Raji (cell line): Measurements from ENCODE around the gene MAP3K1.

Experiments used
- POLR2A ChIP-seq: IDR thresholded peaks from 2 replicates; pipeline ENCODE4 v1.6.1; 2011; ENCODE audit warnings: low read depth, low read length, control low read depth; ENCODE audit not compliant: insufficient read depth

MAP3K1 gene

GRCh38 chr5:56812110-56812509, 3.2 kb upstream of the MAP3K1 start:
- TF ChIP-seq POLR2A, result no peak

DNA sequence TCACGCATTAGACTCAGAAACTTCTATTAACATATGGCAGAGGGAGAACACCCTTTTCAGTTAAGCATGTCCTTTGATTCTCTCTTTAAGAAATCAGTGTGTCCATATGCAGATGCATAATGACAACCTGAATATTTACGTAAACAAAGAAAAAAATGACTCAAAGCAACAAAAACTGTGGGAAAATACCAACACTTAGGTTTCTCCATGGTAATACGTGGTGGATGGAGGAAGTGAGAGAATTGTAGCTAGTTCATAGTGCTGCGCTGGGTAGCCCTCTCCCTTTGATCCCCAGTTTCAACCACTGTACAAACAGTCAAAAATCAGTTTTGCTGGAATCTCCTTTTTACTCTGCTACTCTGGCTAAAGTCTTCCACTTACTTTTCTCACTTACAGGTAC, 2.0 kb upstream of the MAP3K1 start:
- TF ChIP-seq POLR2A, result no peak

GRCh38 chr5:56814361-56814962, 887 bp upstream of the MAP3K1 start:
- no peak for TF ChIP-seq POLR2A

- TF ChIP-seq POLR2A, result no peak
Observed at GRCh38 chr5:56815658-56816545, 553 bp downstream of the MAP3K1 start.

DNA sequence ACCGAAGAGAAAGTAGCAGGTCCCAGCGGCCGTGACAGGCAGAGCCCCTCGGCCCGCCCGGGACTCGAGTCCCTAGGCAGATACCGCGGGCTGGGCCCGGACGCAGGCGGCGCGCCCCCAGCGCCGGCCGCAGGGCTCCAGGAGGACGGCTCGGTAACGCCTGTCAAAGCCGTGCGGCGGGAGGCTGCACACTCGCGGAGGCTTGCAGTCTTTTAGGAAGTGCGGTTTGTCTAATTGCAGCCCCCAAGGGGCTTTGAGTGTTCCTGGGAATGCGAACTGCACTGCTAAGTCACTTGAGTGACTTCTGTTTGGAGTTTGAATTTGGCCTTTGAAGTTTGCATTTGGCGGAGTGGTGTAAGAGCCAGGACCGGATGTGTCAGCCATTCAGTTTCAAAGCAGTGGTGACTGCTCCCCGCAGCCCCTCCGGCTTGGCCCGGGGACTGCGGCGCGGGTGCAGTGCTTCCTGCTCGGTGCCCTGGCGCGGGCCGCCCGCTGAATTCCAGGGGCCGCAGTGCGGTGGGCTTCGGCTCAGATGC, 1.3 kb downstream of the MAP3K1 start:
- peak; percentile 42; the same call in 1 of the 2 replicates for TF ChIP-seq POLR2A

DNA sequence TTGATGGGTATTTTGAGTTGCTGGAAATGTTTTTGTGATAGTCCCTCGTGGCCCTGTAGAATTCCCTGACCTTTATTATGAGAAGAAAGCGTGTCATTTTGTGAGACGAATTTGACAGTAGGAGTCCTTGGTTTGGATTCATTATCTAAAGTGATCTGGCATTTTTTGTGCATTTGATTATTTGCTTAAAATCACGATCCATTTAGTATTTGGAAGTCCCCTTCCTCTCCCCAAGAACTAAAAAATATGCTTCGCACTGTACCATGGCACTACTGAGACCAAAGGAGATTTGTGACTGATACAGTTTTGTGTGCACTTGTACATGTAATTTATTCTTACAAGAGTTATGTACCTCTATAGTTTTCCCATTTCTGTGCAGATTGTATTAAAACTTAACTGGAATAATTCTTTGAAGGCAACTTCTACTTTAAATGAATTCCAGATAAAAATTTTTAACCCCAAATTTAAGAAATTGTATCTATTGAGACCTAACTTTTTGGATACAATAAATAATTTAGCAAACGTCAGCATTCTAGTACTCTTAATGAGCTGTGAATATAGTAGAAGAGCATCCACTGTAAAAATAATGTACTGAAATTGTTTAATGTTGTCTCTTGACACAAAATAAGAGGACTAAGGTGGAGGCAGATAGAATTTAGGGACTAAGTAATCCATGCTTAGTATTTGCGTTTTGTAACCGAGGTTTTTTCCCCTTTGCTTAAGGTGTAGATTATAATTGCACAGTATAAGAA, 2.1 kb downstream of the MAP3K1 start:
- no peak for TF ChIP-seq POLR2A

- no peak for TF ChIP-seq POLR2A
Observed at GRCh38 chr5:56818450-56819037, 3.2 kb downstream of the MAP3K1 start.

DNA sequence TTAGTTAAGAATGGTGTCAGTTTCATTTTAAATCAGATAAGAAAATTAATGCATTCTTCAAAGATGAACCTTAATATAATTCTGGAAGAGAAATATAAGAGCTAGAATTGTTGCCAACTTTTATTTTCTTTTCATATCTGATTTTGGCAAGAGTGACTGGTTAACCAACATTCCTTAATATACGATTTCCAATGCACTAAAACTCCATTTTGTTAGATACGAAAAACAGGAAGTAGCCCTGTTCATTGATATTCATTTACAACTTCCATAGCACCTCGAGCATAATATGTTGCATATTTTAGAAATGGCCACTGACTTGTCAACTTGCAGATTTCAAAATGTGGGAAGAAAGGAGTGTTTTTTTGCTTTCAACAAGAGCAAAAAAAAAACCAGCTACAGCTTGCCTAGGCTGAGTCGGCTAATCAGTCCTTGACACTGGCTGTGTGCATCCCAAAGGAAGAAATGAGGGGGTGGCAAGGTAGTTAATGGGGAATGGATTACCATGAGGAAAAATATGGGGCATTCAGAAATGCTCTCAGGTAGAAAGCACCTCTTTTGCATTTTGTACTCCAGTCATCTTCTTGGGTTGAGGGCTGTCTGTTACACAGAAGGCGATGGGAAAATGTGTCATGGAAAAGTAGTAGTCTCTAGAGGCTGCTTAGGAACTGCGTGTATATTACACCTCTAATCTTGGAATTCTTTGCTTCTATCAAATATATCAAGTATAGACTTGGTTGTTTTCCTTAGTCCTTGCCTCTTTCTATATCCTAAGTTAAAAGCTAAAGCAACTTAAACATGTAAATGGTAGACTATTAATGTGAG, 3.9 kb downstream of the MAP3K1 start:
- TF ChIP-seq POLR2A, result no peak

GRCh38 chr5:56822981-56823380, 7.6 kb downstream of the MAP3K1 start:
- no peak for TF ChIP-seq POLR2A

- no peak for TF ChIP-seq POLR2A
Observed at GRCh38 chr5:56824019-56824418, 8.7 kb downstream of the MAP3K1 start.

DNA sequence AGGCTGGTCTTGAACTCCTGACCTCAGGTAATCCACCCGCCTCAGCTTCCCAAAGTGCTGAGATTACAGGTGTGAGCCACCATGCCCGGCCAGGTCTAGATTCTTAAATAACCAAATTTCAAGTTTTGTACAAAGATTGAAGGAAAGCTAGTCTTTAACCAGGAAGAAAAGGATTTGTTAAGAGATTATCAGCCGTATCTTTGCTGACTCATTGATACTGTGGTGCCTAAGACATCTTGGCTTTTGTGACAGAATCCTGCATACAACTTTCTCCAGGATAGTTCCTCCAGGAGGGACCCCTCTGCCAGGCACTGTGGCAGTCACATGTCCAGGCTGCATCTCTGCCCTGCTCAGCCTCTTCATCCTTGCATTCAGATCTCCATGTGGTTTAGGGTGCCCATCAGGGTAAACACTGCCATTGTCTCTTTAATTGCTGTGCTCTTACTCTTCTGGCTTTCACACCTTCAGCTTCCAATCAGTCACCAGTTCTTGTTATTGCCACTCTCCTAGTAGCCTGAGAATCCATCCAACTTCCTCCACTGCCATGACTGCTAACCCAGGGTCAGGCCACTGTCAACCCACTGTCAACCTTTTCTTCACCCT, 10.0 kb downstream of the MAP3K1 start:
- TF ChIP-seq POLR2A, result no peak

- no peak for TF ChIP-seq POLR2A
Observed at GRCh38 chr5:56827049-56827448, 11.7 kb downstream of the MAP3K1 start.

- no peak for TF ChIP-seq POLR2A
Observed at GRCh38 chr5:56827924-56828323, 12.6 kb downstream of the MAP3K1 start.
